Astrocyte (in vitro differentiated cells and primary cell): Measurements from ENCODE around the gene TTC7B.

Experiments used
- EZH2 ChIP-seq: IDR thresholded peaks from 2 replicates; pipeline ENCODE4 v1.6.1; 2012; ENCODE audit warnings: mild to moderate bottlenecking, low read length, inconsistent platforms; ENCODE audit not compliant: insufficient read depth
- TF ChIP-seq, protein P1 (sequence below): IDR thresholded peaks from 2 replicates; pipeline ENCODE4 v1.5.1; 2011; ENCODE audit warnings: low read depth, mild to moderate bottlenecking, inconsistent platforms, low read length, moderate library complexity; ENCODE audit not compliant: insufficient read depth

DNA sequence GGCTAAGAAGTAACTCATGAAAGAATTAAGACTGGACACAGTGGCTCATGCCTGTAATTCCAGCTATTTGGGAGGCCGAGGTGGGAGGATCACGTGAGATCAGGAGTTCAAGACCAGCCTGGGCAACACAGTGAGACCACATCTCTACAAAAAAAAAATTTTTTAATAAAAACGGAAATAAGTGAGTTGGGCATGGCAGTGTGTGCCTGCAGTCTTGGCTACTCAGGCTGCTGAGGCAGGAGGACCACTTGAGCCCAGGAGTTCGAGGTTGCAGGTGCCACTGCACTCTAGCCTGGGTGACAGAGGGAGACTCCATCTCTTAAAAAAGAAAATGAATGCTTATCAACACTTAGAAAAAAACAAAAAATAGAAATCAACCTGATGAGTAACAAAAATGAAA lies 301.7 kb downstream of the TTC7B start:
- TF ChIP-seq, protein P1, sequence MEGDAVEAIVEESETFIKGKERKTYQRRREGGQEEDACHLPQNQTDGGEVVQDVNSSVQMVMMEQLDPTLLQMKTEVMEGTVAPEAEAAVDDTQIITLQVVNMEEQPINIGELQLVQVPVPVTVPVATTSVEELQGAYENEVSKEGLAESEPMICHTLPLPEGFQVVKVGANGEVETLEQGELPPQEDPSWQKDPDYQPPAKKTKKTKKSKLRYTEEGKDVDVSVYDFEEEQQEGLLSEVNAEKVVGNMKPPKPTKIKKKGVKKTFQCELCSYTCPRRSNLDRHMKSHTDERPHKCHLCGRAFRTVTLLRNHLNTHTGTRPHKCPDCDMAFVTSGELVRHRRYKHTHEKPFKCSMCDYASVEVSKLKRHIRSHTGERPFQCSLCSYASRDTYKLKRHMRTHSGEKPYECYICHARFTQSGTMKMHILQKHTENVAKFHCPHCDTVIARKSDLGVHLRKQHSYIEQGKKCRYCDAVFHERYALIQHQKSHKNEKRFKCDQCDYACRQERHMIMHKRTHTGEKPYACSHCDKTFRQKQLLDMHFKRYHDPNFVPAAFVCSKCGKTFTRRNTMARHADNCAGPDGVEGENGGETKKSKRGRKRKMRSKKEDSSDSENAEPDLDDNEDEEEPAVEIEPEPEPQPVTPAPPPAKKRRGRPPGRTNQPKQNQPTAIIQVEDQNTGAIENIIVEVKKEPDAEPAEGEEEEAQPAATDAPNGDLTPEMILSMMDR, result no peak
- no peak for TF ChIP-seq EZH2
